HG03135 (cell line): ENCODE data around the gene SERPINE3.

Source experiments
- ATAC-seq: cut with Tn5 transposase; IDR thresholded peaks from one replicate; pipeline ENCODE4 v1.9.1; 2021; ENCODE audit warnings: mild to moderate bottlenecking, moderate library complexity; ENCODE audit not compliant: unreplicated experiment

Gene SERPINE3

DNA sequence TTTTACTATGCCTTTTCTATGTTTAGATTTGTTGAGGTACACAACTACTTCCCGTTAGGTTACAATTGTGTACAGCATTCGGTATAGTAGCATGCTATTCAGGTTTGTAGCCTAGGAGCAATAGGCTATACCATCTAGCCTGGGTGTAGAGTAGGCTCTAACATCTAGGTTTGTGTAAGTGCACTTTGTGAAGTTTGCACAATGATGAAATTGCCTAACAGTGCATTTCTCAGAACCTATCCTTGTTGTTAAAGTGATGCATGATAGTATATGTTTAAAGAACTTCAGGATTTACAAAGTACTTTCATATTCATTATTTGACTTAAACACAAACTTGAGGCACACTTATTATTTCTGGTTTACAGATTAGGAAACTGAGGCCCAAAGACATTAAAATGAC is 11.5 kb upstream of the SERPINE3 start:
- ATAC-seq: no peak

DNA sequence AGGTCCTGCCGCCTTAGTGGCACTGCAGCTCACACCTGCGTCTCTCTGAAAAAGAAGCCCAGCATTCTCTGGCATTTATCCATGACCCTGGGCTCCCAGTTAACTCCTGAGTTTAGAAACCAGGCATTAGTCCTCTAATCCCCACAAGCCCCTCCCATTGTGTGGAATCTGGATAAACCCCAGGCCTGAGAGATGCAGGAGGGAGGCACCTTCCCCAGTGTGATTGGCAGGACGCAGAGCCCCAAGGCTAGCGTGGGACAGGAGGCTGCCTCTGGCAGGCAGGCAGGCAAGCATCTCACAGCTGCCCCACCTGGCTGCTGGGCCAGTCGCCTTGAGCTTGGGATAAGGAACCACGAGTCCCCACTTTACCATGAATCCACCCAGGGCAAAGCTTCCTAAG is 11.0 kb upstream of the SERPINE3 start:
- ATAC-seq: no peak

DNA sequence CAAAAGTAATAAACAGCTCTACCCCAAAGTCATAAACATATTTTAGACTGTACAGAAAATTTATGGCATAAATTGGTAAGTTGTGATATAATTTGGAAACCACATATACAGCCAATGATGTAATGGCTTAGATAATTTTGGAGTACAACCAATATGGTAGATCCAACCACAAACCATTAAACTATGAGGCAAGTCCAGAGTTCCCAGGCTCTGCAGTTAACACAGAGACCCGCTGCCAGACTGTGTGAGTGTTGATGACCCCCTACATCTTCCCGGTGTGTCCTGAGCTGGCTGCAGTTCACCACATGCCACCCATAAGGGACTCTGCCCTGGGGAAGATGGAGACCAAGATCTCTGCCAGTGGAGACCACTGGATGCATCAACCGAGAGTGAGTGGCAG is 9.9 kb upstream of the SERPINE3 start:
- no peak for ATAC-seq

DNA sequence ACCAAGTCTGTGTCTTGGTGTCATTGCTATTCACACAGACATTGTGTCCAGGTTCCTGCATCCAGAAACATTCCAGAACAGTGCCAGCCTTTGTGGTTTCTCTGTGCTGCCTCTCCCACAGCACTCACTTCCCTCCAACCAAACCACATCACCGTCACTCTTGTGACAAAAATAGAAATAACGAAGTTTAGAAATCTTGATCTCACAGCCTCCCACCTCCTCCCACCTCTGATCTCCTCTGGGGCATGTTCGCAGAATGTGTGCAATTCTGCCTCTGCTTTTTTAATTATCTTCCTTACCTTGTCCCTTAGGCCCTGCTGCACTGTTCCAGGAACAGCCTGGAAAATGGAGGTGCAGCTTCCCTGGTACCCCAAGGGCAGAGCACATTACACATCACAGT is 8.7 kb upstream of the SERPINE3 start:
- ATAC-seq: no peak

DNA sequence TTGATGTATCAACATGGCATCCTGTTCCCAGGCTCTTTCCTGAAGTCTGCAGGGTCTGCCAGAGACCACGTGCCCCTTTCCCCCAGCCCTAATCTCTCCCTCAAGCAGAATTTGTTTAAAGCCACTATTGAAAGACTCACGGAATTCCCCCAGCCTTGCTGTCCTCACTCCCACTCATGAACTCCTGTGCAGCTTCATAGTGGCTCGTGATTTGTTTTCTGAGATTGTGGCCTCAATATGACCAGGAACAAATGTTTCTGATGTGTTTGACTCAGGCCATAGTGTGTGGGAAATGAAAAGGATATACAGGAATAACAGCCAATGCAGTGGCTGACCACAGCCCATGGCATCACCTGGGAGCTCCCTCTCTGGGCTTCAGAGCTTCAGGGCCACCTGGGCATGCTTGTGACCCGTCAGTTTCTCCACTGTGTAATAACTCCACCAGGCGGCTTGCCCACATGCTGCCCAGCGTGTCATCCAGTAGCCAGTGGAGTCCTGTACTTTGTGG is 8.1 kb upstream of the SERPINE3 start:
- ATAC-seq: no peak

DNA sequence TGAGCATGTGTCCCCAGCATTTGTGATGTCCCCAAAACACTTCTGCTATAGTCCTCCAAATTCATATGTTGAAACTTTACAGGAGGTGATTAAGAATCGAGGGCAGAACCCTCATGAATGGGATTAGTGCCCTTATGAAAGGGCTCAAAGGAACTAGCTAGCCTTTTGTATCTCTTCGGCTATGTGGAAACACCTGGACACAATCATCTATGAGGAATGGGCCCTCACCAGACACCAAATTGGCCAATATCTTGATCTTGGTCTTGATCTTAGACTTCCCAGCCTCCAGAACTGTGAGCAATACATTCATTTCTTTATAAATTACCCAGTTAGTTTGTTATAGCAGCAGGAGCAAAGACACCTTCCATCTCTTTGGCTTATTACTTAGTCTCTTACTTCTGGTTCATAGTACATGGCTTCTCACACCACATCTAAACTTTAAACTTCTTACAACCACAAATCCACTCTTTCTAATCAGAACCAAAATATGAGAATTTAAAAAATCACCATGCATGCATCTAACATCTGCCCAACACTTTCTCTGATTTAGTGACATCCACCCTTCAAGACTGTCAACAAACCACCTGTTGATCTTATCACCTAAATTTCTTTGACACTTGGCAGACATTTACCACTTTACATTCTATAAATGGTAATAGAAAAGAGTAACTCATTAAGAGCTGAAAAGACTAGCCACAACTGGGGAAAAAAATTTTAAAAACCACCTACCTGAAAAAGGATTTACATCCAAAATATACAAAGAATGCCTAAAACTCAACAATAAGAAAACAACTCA is 6.7 kb upstream of the SERPINE3 start:
- no peak for ATAC-seq

DNA sequence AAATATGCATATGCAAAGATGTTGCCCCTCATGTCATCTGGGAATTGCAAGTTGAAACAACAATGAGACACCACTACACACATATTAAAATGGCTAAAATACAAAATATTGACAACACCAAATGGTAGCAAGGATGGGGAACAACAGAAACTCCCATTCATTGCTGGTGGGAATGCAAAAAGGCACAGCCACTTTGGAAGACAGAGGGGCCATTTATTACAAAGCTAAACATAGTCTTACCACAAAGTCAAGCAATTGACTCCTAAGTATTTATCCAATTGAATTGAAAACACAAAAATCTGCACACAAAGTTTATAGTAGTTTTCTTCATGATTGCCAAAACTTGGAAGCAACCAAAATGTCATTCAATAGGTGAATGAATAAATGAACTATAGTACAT is 6.1 kb upstream of the SERPINE3 start:
- ATAC-seq: no peak

DNA sequence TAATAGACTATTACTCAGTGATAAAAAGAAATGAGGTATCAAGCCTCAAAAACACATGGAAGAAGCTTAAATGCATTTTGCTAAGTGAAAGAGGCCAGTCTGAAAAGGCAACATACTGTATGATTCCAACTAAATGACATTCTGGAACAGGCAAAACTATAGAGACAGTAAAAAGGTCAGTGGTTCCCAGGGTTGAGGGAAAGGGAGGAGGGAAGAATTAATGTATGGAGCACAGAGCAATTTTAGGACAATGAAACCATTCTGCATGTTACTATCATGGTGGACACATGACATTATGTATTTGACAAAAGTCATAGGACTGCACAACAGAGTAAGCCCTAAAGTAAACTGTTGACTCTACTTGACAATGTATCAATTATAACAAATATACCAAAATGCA is 5.7 kb upstream of the SERPINE3 start:
- ATAC-seq: no peak

DNA sequence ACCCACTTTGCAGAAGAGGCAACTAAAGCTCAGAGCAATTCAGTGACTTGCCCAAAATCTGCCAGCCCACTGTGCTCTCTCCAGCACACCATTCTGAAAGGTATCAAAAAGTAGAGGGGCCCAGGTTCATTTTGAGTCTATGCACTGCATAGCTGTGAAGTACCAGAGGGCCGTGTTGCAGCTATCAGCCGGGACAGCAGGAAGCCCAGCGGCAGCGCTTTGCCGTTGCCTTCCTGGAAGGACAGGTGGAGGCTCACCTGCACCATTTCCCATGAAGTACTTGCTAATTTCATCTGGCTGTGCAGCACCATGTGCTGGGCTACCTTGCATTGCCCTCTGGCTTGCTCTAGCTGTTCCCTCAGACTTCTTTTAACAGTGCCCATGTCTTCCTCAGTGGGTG is 2.7 kb upstream of the SERPINE3 start:
- no peak for ATAC-seq

DNA sequence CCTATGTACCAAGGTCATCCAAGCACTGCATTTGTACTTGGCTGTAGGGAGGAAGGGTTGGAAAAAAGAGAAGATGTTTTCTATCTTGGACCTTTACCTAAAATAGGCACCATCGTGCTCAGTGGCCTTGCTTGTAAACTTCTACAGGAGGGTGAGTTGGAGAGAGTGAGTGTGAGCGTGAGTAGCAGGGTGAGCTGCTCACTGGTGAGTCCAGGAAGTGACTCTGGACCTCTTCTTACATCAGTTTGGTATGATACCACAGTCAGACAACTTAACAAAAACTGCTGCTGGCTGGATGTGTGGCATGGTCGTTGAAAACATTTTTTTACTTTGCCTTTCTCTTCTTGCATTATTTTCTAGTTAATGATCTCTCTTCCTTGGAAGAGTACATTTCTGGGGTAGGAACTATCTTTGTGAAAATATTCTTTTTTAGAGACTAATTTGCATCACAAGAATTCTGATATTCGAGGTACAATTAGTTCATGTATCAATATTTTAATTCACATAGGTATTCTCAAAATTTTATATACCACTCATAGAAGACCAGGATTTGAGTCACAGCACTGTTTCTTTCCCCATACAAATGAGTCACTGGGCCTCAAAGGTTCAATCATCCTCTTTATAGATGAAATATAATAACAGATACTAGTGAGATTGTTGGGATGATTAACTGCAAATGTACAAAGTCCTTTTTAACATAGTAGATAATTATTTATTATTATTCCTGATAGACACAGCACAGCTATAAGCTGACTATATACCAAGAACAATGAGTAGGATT is 651 bp downstream of the SERPINE3 start:
- no peak for ATAC-seq

DNA sequence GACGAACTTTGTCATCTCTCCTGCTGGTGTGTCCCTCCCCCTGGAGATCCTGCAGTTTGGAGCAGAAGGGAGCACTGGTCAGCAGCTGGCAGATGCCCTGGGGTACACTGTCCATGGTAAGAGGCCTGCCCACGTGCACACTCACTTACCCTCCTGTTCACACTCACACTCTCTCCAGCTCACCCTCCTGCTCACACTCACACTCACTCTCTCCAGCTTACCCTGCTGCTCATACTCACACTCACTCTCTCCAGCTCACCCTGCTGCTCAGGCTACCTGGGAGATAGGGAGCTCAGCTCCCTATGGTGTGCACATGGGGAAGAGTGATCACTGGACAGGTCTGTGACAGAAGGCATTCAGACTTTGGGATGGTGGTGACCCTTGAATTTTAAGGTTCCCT is 1.7 kb downstream of the SERPINE3 start:
- ATAC-seq: no peak

DNA sequence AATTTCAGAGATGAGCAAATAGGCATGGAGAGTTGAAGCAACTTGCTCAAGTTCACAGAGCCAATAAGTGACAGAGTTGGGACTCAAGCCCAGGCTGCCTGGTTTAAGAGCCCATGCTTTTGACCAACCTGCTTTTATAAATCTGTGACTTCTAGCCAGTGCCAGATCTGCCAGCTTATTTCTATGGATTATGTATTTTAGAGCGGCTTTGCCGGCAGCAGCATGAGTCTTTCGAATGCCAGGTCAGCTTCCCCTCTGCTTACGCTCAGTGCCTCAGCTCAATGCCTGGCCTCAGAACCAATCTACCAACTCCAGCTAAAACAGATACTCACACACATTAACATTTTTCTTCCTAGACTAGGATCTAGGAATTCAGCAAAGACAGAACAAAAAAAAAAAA is 2.3 kb downstream of the SERPINE3 start:
- no peak for ATAC-seq

DNA sequence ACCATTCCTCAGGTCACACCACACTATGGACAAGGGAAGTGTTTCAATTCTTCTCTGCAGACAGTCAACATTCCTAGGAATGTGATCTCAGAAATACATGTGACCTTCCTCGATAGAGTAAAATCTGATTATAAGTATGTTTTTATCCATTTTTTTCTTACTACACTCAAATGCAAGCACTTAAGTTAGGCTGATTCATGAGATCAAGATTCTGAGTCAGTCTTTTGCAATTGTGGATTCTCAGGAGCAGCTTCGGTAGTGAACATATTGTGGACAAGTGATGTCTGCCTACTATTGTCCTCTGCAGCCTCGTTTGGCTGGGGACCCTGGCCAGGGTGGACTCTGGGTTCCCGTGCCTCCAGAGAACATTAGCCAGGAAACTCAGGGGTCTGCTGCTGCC is 3.2 kb downstream of the SERPINE3 start:
- no peak for ATAC-seq

DNA sequence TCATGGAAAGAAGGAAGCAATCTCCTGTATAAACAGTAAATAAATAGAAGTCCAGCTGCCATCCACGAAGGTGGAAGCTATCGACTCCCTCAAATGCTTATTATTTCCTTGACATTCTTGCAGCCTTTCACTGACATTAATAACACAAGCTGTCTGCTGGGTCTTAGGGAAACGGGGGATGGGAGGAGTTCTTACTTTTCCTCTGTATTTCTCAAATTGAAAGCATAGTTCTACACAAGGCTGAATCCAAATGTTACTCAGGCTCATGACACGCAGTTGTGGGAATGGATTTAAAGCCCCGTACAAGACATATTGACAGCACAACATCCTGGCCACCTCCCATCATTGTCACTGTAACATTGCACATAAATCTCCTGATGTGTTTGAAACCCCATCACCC is 4.0 kb downstream of the SERPINE3 start:
- ATAC-seq: no peak

DNA sequence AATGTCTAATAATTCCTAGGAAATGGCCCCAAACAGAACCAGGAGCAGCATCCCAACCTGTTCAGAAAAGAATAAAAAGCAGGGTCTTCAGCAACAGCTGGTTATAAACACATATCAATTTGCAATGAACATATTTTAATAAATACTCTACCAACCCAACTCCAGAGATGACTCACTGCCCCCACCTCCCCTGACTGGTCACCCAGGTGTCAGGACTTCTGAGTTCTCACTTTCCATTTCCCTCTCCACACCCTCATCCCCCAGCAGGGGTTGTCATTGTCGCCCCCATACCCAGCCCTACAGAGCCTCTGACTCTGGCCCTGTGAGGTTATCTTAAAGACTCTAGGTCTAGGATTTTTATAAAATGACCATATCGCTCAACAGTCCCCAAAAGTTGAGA is 6.9 kb downstream of the SERPINE3 start:
- ATAC-seq: no peak

DNA sequence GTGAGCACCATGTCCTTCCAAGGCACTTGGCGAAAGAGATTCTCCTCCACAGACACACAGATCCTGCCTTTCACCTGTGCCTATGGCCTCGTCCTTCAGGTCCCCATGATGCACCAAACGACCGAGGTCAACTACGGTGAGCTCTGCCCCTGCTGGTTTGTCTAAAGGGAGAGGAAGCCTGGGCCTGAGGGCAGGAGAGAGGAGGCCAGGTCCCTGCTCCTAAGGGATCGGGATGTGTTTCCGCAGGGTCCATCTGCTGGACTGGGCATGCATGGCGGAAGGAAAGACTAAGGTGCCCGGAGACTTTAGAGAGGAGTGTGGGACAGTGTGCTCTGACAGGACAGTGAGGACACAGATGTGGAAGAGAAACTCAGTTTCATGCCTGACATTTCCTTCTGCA is 7.6 kb downstream of the SERPINE3 start:
- no peak for ATAC-seq

DNA sequence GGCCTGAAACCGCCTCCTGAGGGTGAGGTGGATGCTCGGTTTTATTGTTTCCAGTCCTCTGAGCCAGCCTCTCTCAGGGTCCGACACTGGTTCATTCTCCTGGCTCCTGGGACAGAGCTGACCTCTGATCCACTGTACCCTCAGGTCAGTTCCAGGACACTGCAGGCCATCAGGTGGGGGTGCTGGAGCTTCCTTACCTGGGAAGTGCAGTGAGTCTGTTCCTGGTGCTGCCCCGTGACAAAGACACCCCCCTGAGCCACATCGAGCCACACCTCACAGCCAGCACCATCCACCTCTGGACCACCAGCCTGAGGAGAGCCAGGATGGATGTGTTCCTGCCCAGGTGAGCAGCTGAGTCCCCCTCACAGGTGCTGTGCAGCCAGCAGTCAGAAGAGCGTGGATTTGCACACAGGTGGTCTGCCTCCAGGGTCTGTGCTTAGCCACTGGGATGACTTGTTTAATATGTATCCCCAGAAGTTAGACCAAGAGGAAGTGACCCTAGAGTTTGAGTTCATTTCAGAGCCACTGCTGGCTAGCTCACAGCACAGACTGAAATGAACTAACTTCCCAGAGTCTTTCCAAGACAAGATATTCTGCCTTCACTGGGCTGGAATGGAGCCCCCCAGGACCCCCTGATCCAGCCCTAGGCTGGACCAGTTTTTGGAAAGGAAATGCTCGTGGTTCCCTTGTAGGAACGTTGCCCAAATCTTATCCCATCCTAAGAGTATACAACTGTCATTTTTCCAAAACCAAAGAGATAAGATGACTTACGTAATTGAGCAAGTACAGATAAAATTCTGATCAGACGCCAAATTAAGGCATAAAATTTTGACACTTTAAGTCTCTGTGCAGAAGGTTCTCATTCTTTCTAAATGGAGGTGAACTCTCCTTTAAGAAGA is 8.8 kb downstream of the SERPINE3 start:
- no peak for ATAC-seq

DNA sequence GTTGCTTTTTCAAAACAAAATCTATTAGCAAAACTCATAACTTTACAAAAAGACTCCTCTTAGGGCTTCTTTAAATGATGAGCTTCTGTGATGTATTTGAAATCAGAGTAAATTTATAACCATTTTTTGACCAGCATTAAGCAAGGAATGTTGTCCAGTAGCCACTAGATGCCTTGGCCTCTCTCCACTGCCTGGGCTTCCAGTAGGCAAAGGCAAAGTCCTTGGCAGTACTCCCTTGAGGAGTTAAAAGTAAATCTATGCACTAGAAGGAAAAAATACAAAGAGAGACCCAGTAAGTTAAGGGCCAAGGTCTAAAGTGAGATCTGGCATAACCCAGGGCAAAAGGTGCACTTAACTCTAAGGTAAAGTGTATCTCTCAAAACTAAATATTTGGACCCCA is 9.5 kb downstream of the SERPINE3 start:
- no peak for ATAC-seq

DNA sequence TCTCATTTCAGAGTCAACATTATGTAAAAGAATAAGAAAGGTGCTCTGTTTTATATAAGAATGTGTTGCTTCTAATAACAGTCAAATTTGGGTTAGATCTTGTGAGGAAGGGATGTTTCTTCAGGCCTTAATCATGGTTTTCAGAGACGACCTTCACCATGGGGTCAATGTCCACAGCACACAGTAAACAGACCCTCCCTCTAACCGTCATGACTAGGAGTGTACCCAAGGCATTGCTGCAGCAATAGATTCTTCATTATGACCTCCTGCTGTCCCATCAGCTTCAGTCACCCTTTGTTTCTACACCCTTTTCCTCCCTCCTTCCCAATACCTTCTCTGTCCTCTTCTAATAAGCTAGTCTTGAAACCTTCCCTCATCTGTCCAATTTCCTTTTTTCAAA is 15.7 kb downstream of the SERPINE3 start:
- ATAC-seq: no peak

DNA sequence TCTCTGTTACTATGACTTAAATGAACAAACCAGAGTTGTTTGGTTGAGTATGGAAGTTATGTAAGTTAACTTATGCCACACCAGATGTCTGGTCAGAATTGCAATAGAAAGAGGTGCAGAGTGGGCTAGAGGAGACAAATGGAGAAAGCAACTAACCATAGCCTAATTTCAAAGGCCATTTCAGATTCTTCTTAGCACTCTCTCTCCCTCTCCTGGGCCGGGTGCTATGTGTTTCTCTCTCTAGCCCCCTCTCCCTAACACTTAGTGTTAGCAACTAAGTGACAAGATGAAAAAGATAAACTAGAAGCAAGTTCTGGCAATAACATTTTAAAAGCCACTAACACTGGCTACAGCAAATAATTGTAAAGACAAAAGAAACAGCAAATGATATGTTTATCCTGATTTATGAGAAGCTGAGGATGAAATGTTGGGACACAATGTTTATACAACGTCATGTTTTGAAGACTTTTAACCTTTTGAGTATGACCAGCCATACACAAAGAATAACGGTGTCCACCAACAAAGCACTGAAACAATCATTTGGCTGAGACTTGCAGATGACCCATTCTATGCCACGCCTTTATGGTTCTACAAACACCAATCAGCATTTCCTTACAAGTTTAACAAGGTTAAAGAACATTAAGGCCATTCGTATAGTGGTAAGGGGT is 18.6 kb downstream of the SERPINE3 start:
- ATAC-seq: no peak

DNA sequence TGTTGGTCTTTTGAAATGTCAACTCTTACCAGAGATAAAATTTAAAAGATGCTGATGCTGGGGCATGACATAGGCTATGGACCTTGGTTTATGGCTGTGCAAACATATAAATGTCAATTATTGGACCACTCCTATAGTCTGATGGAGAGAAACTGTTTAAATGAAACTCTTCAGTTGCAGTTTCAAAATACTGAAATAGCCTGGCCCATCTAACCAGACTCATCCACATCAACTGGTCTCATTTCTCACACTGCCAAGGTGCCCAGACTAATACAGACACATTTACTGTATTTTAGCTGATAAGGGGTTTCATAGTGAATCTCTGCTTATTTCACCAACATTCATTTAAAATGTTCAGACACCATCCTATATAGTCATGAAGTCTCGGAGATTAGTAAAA is 19.9 kb downstream of the SERPINE3 start:
- ATAC-seq: no peak
